ENCODE results near the gene FRRS1. TPM values are rescaled to one million over a fixed set of nuclear protein-coding genes. Genes with fewer than 3 reads are reported as not detected.
"Not testable (repeated sequence)": the region's sequence is repeated elsewhere in the genome, so short reads cannot be mapped to it uniquely, and the experiment has no call there.

Gene FRRS1
- polyA plus RNA-seq = 1 to 10 TPM; 1.1 to 1.4 (median 1.3) TPM

- H3K27ac ChIP-seq (ENCODE audit: low read depth, low read length) = no peak within 1 kb of the TSS
- WGBS, 3 donors = 0 to 2% (median 1%) methylated on average over 10 of the region's 10 CpGs
Measured at GRCh38 chr1:99766378-99766800, at the start of gene FRRS1. Gene FRRS1 (minus strand): TSS chr1:99766635. CDS start chr1:99748768, 17,867 bp downstream.

- no peak overlapping the region for H3K27ac ChIP-seq (ENCODE audit: low read depth, low read length)
- WGBS, 3 donors = 74 to 93% (median 87%) methylated on average over 3 of the region's 3 CpGs
Measured at GRCh38 chr1:99814373-99814900, 48.0 kb upstream of the FRRS1 start.

- no peak overlapping the region for H3K27ac ChIP-seq (ENCODE audit: low read depth, low read length)
- WGBS, 3 donors = 94 to 97% (median 95%) methylated on average over 1 of the region's 1 CpG
Measured at GRCh38 chr1:99811747-99812146, 45.3 kb upstream of the FRRS1 start.

- H3K27ac ChIP-seq (ENCODE audit: low read depth, low read length) = no peak overlapping the region
- WGBS, 3 donors = 59 to 97% (median 94%) methylated on average over 1 of the region's 1 CpG
Measured at GRCh38 chr1:99811075-99811474, 44.6 kb upstream of the FRRS1 start.

- WGBS, 3 donors = 12 to 18% (median 14%) methylated on average over 7 of the region's 7 CpGs
- no peak overlapping the region for H3K27ac ChIP-seq (ENCODE audit: low read depth, low read length)
Measured at GRCh38 chr1:99808391-99809115, 42.1 kb upstream of the FRRS1 start.

GRCh38 chr1:99806882-99807281 lies 40.4 kb upstream of the FRRS1 start:
- no peak overlapping the region for H3K27ac ChIP-seq (ENCODE audit: low read depth, low read length)
- WGBS, 3 donors = 64 to 80% (median 80%) methylated on average over 2 of the region's 2 CpGs

GRCh38 chr1:99801584-99801983 lies 35.1 kb upstream of the FRRS1 start:
- H3K27ac ChIP-seq (ENCODE audit: low read depth, low read length) = no peak overlapping the region
- WGBS, 3 donors = 62 to 81% (median 79%) methylated on average over 3 of the region's 3 CpGs

- whole genome bisulfite sequencing, 3 donors = 49 to 76% (median 62%) methylated on average over 9 of the region's 9 CpGs
- not testable (repeated sequence) for H3K27ac ChIP-seq (ENCODE audit: low read depth, low read length)
Measured at GRCh38 chr1:99793861-99794260, 27.4 kb upstream of the FRRS1 start.

GRCh38 chr1:99789715-99790114 lies 23.3 kb upstream of the FRRS1 start:
- no peak overlapping the region for H3K27ac ChIP-seq (ENCODE audit: low read depth, low read length)
- 63 to 74% (median 64%) methylated on average over 2 of the region's 2 CpGs for WGBS, 3 donors

- H3K27ac ChIP-seq (ENCODE audit: low read depth, low read length) = no peak overlapping the region
Measured at GRCh38 chr1:99788896-99789295, 22.5 kb upstream of the FRRS1 start.

GRCh38 chr1:99786751-99787501 lies 20.5 kb upstream of the FRRS1 start:
- 76 to 84% (median 83%) methylated on average over 2 of the region's 2 CpGs for WGBS, 3 donors
- no peak overlapping the region for H3K27ac ChIP-seq (ENCODE audit: low read depth, low read length)

- no peak overlapping the region for H3K27ac ChIP-seq (ENCODE audit: low read depth, low read length)
- WGBS, 3 donors = 52 to 83% (median 75%) methylated on average over 2 of the region's 2 CpGs
Measured at GRCh38 chr1:99784809-99785255, 18.4 kb upstream of the FRRS1 start.

- 31 to 69% (median 60%) methylated on average over 1 of the region's 1 CpG for WGBS, 3 donors
- no peak overlapping the region for H3K27ac ChIP-seq (ENCODE audit: low read depth, low read length)
Measured at GRCh38 chr1:99784143-99784542, 17.7 kb upstream of the FRRS1 start.

GRCh38 chr1:99782920-99783319 lies 16.5 kb upstream of the FRRS1 start:
- WGBS, 3 donors = 72 to 77% (median 74%) methylated on average over 3 of the region's 3 CpGs

GRCh38 chr1:99782397-99782796 lies 16.0 kb upstream of the FRRS1 start:
- no peak overlapping the region for H3K27ac ChIP-seq (ENCODE audit: low read depth, low read length)

More at GRCh38 chr1:99782920-99783319, 16.5 kb upstream of the FRRS1 start:
- H3K27ac ChIP-seq (ENCODE audit: low read depth, low read length) = no peak overlapping the region

GRCh38 chr1:99781798-99782197 lies 15.4 kb upstream of the FRRS1 start:
- no peak overlapping the region for H3K27ac ChIP-seq (ENCODE audit: low read depth, low read length)
- WGBS, 3 donors = 74 to 83% (median 81%) methylated on average over 3 of the region's 3 CpGs

More at GRCh38 chr1:99782397-99782796, 16.0 kb upstream of the FRRS1 start:
- WGBS, 3 donors = 87 to 96% (median 88%) methylated on average over 1 of the region's 1 CpG

- no peak overlapping the region for H3K27ac ChIP-seq (ENCODE audit: low read depth, low read length)
- 58 to 73% (median 66%) methylated on average over 3 of the region's 3 CpGs for WGBS, 3 donors
Measured at GRCh38 chr1:99777752-99778151, 11.3 kb upstream of the FRRS1 start.

- no peak overlapping the region for H3K27ac ChIP-seq (ENCODE audit: low read depth, low read length)
Measured at GRCh38 chr1:99776120-99776519, 9.7 kb upstream of the FRRS1 start.

GRCh38 chr1:99772809-99773208 lies 6.4 kb upstream of the FRRS1 start:
- 93 to 97% (median 95%) methylated on average over 3 of the region's 3 CpGs for WGBS, 3 donors
- H3K27ac ChIP-seq (ENCODE audit: low read depth, low read length) = no peak overlapping the region
